Transverse colon (tissue), 4 donors: ENCODE data around the gene NRN1. TPM values are rescaled to one million over a fixed set of nuclear protein-coding genes. Genes with fewer than 3 reads are reported as not detected.

Experiments used
- DNase-seq: peaks from one replicate; pipeline ENCODE4 v3.0.0-alpha.2; 2019
- H3K27ac ChIP-seq, 4 donors: fragments of 200-600 bp; sonication (generic); 2 replicates each; pipeline ENCODE4 v1.5.1; 2016 to 2018; ENCODE audit warnings: inconsistent platforms in 4 of 4
- H3K27me3 ChIP-seq: fragments of 200-600 bp; sonication (generic); 2 replicates; pipeline ENCODE4 v1.5.1; 2017; ENCODE audit warnings: inconsistent platforms
- H3K36me3 ChIP-seq, 4 donors: fragments of 200-600 bp; sonication (generic); 2 replicates each; pipeline ENCODE4 v1.5.1; 2017 to 2019; ENCODE audit warnings: inconsistent platforms in 4 of 4
- H3K4me1 ChIP-seq, 4 donors: fragments of 200-600 bp; sonication (generic); 2 replicates each; pipeline ENCODE4 v1.5.1; 2017 to 2020; ENCODE audit warnings: inconsistent platforms in 4 of 4
- H3K4me3 ChIP-seq, 4 donors: fragments of 200-600 bp; sonication (generic); 1 replicate in 1 of 4; 2 replicates in 3 of 4; pipeline versions ENCODE4 v1.5.1 to v1.6.1; 2017 to 2019; ENCODE audit warnings: inconsistent platforms in 4 of 4
- H3K9me3 ChIP-seq, 2 donors: fragments of 200-600 bp; sonication (generic); 2 replicates each; pipeline ENCODE4 v1.5.1; 2017 to 2019; ENCODE audit warnings: inconsistent platforms in 2 of 2
- EP300 ChIP-seq: sonication (generic); formaldehyde crosslinking; IDR thresholded peaks from one replicate; pipeline ENCODE4 v1.6.1; 2017; ENCODE audit warnings: antibody characterized with exemption, low read depth
- POLR2A ChIP-seq: fragments of 450-650 bp; IDR thresholded peaks from one replicate; pipeline ENCODE4 v1.6.1; 2016; ENCODE audit warnings: antibody characterized with exemption, mild to moderate bottlenecking, moderate library complexity
- POLR2AphosphoS5 ChIP-seq, 3 donors: sonication (generic); formaldehyde crosslinking; IDR thresholded peaks; one replicate each; pipeline ENCODE4 v1.6.1; 2016; ENCODE audit warnings: antibody characterized with exemption in 3 of 3
- WGBS, 2 donors: methylation state at CpG; one replicate each; pipeline ENCODE4 v1.1.5; 2018; ENCODE audit warnings: low coverage in 1 of 2; 5-methylcytosine and 5-hydroxymethylcytosine counted together
- in situ Hi-C, 4 donors: fragments of 200-750 bp; cut with MboI; loops; one replicate each; pipeline versions ENCODE4 v1.15.0 to v1.15.1; 2017; ENCODE audit warnings: low sequenced_read_pairs in 3 of 4, low pct_ligation_motif_present in 1 of 4, low pct_unique_long_range_greater_than_20kb in 1 of 4
- intact Hi-C: fragments of 100-400 bp; cut with DNase I; formaldehyde crosslinking; loops from one replicate; pipeline ENCODE4 v1.15.1; 2023; ENCODE audit warnings: low total_unique reads
- total RNA-seq, 4 donors: library from RNA; depleted of rRNA; stranded (reverse); fragments of >200 nt; gene quantifications; one replicate each; pipeline ENCODE4 v1.1.0, GENCODE V29; 2016
- TF ChIP-seq, protein P1 (sequence below), 5 experiments: fragments of 200-600 bp in 3 of 5; fragments of 450-650 bp in 2 of 5; sonication (generic) in 3 of 5; IDR thresholded peaks; 1 replicate in 2 of 5; 2 replicates in 3 of 5; pipeline ENCODE4 v1.5.1; 2016 to 2017; ENCODE audit warnings: antibody characterized with exemption in 5 of 5, inconsistent platforms in 3 of 5, mild to moderate bottlenecking in 2 of 5, moderate library complexity in 1 of 5

Gene NRN1
- total RNA-seq, 4 donors from 2014 or later = 1.2 to 2.5 TPM; not detected in 2

GRCh38 chr6:5998711-5999687, 7.7 kb downstream of the NRN1 start:
- WGBS, 2 donors = 5 to 7% methylated on average over 13 to 54 of the region's 60 CpGs
- peaks cover 20 to 60% (median 41%) of the 10 kb centered on the region in 4 donors for H3K4me1 ChIP-seq
- intact Hi-C loops = no loop called here
- H3K36me3 ChIP-seq = no peaks in the 10 kb centered on the region
- in situ Hi-C loops = no loop called here
- H3K27me3 ChIP-seq = peaks cover 100% of the 10 kb centered on the region
- H3K4me3 ChIP-seq = peak overlapping the region in 1 of 4 donors; percentile 15
- no peak for DNase-seq
- H3K9me3 ChIP-seq = no peaks in the 10 kb centered on the region
- TF ChIP-seq EP300 (no peak), POLR2AphosphoS5 (IDR thresholded peaks at IDR 0.05) (peak in 1 of 3 donors; percentile 34)
- TF ChIP-seq, protein P1, sequence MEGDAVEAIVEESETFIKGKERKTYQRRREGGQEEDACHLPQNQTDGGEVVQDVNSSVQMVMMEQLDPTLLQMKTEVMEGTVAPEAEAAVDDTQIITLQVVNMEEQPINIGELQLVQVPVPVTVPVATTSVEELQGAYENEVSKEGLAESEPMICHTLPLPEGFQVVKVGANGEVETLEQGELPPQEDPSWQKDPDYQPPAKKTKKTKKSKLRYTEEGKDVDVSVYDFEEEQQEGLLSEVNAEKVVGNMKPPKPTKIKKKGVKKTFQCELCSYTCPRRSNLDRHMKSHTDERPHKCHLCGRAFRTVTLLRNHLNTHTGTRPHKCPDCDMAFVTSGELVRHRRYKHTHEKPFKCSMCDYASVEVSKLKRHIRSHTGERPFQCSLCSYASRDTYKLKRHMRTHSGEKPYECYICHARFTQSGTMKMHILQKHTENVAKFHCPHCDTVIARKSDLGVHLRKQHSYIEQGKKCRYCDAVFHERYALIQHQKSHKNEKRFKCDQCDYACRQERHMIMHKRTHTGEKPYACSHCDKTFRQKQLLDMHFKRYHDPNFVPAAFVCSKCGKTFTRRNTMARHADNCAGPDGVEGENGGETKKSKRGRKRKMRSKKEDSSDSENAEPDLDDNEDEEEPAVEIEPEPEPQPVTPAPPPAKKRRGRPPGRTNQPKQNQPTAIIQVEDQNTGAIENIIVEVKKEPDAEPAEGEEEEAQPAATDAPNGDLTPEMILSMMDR (IDR thresholded peaks at IDR 0.05) = no peak
- peak overlapping the region in 1 of 4 donors; percentile 14 for H3K27ac ChIP-seq

DNA sequence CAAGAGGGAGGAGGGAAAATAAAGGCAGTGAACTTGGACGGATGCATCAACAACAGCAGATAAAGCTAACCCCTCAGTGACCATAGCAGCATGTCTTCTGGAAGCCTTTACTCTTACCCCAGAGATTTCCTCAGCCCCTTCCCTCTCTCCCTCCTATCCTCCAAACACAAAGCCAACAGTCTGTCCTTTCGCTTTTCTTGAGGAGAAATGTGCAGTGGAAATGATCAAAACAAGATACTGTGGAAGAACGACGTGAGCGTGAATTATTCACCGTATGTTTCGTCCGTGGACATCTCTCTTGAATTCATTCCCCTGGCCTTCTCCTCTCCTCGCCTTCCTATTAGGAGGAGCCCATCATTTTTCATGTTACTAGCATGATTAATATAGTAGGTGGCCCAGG, 8.5 kb downstream of the NRN1 start:
- Histone ChIP-seq H3K9me3 (no peaks in the 10 kb centered on the region), H3K36me3 (no peaks in the 10 kb centered on the region), H3K4me3 (no peak overlapping the region), H3K27ac (no peak overlapping the region), H3K4me1 (peaks cover 13 to 52% (median 35%) of the 10 kb centered on the region in 4 donors), H3K27me3 (peaks cover 100% of the 10 kb centered on the region)
- TF ChIP-seq POLR2AphosphoS5 (IDR thresholded peaks at IDR 0.05) (peak in 1 of 3 donors; percentile 3), EP300 (no peak)
- in situ Hi-C loops (no loop called here), intact Hi-C loops (no loop called here)
- no peak for DNase-seq
- 36 to 53% methylated on average over 8 to 9 of the region's 9 CpGs for WGBS, 2 donors

DNA sequence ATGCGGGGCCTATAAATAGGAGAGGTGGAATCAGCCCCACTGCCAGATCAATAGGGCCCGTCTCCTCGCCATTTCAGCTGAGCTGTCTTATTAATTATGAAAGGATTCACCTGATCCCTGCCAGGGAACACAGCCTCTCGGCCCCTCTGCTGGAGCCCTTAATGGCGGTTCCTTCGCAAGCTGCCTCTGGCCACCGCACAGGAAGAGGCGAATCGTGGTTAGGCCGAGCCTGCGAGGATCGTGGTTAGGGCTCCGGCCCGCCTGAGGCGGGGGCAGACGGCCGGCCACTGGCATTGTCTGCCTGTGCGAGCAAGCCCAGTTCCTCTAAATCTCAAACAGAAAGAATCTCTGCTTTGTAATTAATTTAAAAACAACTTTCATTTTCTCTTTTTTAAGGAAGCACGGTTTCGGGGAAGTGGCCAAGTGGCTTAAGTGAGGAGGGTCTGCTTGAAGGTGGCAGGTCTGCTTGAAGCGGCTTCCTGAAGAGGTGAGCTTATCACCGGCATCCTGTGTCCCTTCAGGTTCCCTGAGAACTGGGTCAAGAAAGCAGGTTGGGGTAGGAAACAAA, 9.2 kb downstream of the NRN1 start:
- Histone ChIP-seq H3K4me3 (peak overlapping the region in 3 of 4 donors; percentile 30 to 68 (median 45)), H3K27me3 (peaks cover 100% of the 10 kb centered on the region), H3K27ac (peak overlapping the region in 3 of 4 donors; percentile 10 to 31 (median 27)), H3K4me1 (peaks cover 13 to 45% (median 30%) of the 10 kb centered on the region in 4 donors), H3K36me3 (no peaks in the 10 kb centered on the region), H3K9me3 (no peaks in the 10 kb centered on the region)
- intact Hi-C loops = no loop called here
- no peak for DNase-seq
- in situ Hi-C loops = no loop called here
- TF ChIP-seq, protein P1 (IDR thresholded peaks at IDR 0.05) = no peak
- TF ChIP-seq POLR2A = no peak
- no peak for TF ChIP-seq EP300
- peak in 2 of 3 donors; percentile 49 to 54 for TF ChIP-seq POLR2AphosphoS5 (IDR thresholded peaks at IDR 0.05)
- 7 to 14% methylated on average over 4 to 22 of the region's 22 CpGs for WGBS, 2 donors

GRCh38 chr6:5996714-5997419, 9.9 kb downstream of the NRN1 start:
- intact Hi-C loops (no loop called here), in situ Hi-C loops (no loop called here)
- no peak for TF ChIP-seq EP300
- no peak for TF ChIP-seq POLR2A
- TF ChIP-seq, protein P1 (IDR thresholded peaks at IDR 0.05) = no peak
- TF ChIP-seq POLR2AphosphoS5 (IDR thresholded peaks at IDR 0.05) = peak in 1 of 3 donors; percentile 47
- Histone ChIP-seq H3K36me3 (no peaks in the 10 kb centered on the region), H3K4me1 (peaks cover 13 to 39% (median 27%) of the 10 kb centered on the region in 4 donors), H3K27me3 (peaks cover 100% of the 10 kb centered on the region), H3K4me3 (peak overlapping the region; percentile 5 to 68 (median 38)), H3K27ac (peak overlapping the region in 3 of 4 donors; percentile 10 to 31 (median 27)), H3K9me3 (no peaks in the 10 kb centered on the region)
- no peak for DNase-seq
- 3% methylated on average over 47 of the region's 48 CpGs; no CpG with 5 or more reads in 1 of the 2 donors for WGBS, 2 donors
